Liver (tissue), 3 donors: ENCODE data around the gene BNC2.

Experiments
- EGR1 ChIP-seq, 2 donors: IDR thresholded peaks; 2 replicates each; pipeline ENCODE4 v1.6.1; 2016 to 2018; ENCODE audit warnings: antibody characterized with exemption in 2 of 2, low read depth in 2 of 2
- FOXA2 ChIP-seq: IDR thresholded peaks from 2 replicates; pipeline ENCODE4 v1.6.1; 2016; ENCODE audit warnings: antibody characterized with exemption
- NR2F2 ChIP-seq: IDR thresholded peaks from 2 replicates; pipeline ENCODE4 v1.6.1; 2016; ENCODE audit warnings: antibody characterized with exemption
- TAF1 ChIP-seq: conservative IDR thresholded peaks from 2 replicates; pipeline ENCODE4 v1.6.1; 2016; ENCODE audit warnings: antibody characterized with exemption, mild to moderate bottlenecking
- YY1 ChIP-seq: IDR thresholded peaks from 2 replicates; pipeline ENCODE4 v1.6.1; 2016; ENCODE audit warnings: antibody characterized with exemption, mild to moderate bottlenecking
- TF ChIP-seq, protein P1 (sequence below): fragments of 150-350 bp; IDR thresholded peaks from 2 replicates; pipeline ENCODE4 v1.5.1; 2017; ENCODE audit warnings: improper control_type of control experiment, low read depth, low read length; ENCODE audit not compliant: missing input control
- TF ChIP-seq, protein P2 (sequence below): IDR thresholded peaks from 2 replicates; pipeline ENCODE4 v1.6.1; 2016; ENCODE audit warnings: antibody characterized with exemption
- donor health status: healthy.
- donor health status: healthy.

DNA sequence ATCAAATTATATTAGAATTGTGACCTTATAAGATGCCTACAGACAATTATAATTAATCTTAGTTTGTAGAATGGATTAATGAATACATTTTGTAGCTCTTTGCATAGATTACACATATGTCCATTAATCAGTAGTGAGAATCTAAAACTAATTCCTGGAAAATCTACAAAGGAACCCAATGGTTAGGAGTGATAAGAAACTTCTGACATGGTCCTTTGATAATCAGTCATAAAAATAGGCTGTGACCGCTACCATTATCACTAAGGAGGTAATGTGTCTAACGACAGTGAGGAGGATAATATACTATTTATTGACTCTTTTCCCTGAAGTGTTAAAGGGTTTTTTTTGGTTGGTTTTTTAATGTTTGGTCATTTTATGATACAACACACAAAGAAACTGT is 46.6 kb downstream of the BNC2 start:
- TF ChIP-seq, protein P1, sequence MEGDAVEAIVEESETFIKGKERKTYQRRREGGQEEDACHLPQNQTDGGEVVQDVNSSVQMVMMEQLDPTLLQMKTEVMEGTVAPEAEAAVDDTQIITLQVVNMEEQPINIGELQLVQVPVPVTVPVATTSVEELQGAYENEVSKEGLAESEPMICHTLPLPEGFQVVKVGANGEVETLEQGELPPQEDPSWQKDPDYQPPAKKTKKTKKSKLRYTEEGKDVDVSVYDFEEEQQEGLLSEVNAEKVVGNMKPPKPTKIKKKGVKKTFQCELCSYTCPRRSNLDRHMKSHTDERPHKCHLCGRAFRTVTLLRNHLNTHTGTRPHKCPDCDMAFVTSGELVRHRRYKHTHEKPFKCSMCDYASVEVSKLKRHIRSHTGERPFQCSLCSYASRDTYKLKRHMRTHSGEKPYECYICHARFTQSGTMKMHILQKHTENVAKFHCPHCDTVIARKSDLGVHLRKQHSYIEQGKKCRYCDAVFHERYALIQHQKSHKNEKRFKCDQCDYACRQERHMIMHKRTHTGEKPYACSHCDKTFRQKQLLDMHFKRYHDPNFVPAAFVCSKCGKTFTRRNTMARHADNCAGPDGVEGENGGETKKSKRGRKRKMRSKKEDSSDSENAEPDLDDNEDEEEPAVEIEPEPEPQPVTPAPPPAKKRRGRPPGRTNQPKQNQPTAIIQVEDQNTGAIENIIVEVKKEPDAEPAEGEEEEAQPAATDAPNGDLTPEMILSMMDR: no peak
- no peak for TF ChIP-seq TAF1
- TF ChIP-seq YY1: no peak
- no peak for TF ChIP-seq NR2F2
- TF ChIP-seq, protein P2, sequence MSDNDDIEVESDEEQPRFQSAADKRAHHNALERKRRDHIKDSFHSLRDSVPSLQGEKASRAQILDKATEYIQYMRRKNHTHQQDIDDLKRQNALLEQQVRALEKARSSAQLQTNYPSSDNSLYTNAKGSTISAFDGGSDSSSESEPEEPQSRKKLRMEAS: no peak
- TF ChIP-seq EGR1 (IDR thresholded peaks at IDR 0.05; ENCODE audit: low read depth in 2 of 2): no peak
- no peak for TF ChIP-seq FOXA2
